Fibroblast of villous mesenchyme (primary cell): ENCODE results near the gene FAM168A. TPM values are rescaled to one million over a fixed set of nuclear protein-coding genes. Genes with fewer than 3 reads are reported as not detected.

ENCODE experiments used
- DNase-seq: peaks from one replicate; pipeline ENCODE4 v3.0.0-alpha.2; 2010; ENCODE audit warnings: low read depth
- H3K4me3 ChIP-seq: 2 replicates; pipeline ENCODE4 v1.5.1; 2011; ENCODE audit warnings: low read depth, mild to moderate bottlenecking, low read length
- CTCF ChIP-seq: IDR thresholded peaks from 2 replicates; pipeline ENCODE4 v1.5.1; 2012; ENCODE audit warnings: low read depth, mild to moderate bottlenecking, low read length; ENCODE audit not compliant: insufficient read depth
- small RNA-seq: library from RNA; depleted of rRNA; stranded (forward); fragments of <200 nt; gene quantifications from one replicate; pipeline ENCODE3, GENCODE V24; 2012
- total RNA-seq: library from RNA; depleted of rRNA; stranded (reverse); fragments of >200 nt; gene quantifications from 2 replicates; pipeline ENCODE4 v1.2.3, GENCODE V29; 2012

The FAM168A gene
- total RNA-seq, 1 donor: 22.5 TPM

- H3K4me3 ChIP-seq: no peak overlapping the region
- no peak for DNase-seq
- no peak for TF ChIP-seq CTCF
Measured at GRCh38 chr11:73356979-73357860, 240.7 kb downstream of the FAM168A start.

GRCh38 chr11:73355109-73355508 lies 242.8 kb downstream of the FAM168A start:
- no peak for DNase-seq
- no peak for TF ChIP-seq CTCF
- no peak overlapping the region for H3K4me3 ChIP-seq

GRCh38 chr11:73353422-73353821 lies 244.5 kb downstream of the FAM168A start:
- TF ChIP-seq CTCF: no peak
- no peak overlapping the region for H3K4me3 ChIP-seq
- DNase-seq: no peak

- DNase-seq: peak; percentile 90
- peak; percentile 94 for TF ChIP-seq CTCF
- H3K4me3 ChIP-seq: no peak overlapping the region
Measured at GRCh38 chr11:73350908-73351636, 246.8 kb downstream of the FAM168A start.

Small RNA genes within 50 kb of the gene (small RNA-seq; reads per million reads assigned to genes)
- not detected for gene AP000763.2
- gene HMGN2P38: not detected

Other genes with a start within 250 kb of the FAM168A start
- 3.5 and 4.2 TPM in 2 replicates for gene RELT, start 221.7 kb downstream of the FAM168A start, total RNA-seq
- under 0.01 TPM in 1 of 2 replicates, not detected in the other for gene PLEKHB1, start 48.5 kb upstream of the FAM168A start, total RNA-seq
- 123 and 153 TPM in 2 replicates for gene RAB6A, start 163.0 kb upstream of the FAM168A start, total RNA-seq
- 22.5 and 30.3 TPM in 2 replicates for gene MRPL48, start 189.8 kb upstream of the FAM168A start, total RNA-seq